GM18499 (cell line): ENCODE data around the gene TSPAN32.
"Not testable (repeated sequence)": the region's sequence is repeated elsewhere in the genome, so short reads cannot be mapped to it uniquely, and the experiment has no call there.

Source experiments
- ATAC-seq: cut with Tn5 transposase; IDR thresholded peaks from one replicate; pipeline ENCODE4 v1.9.1; 2021; ENCODE audit warnings: moderate number of reproducible peaks; ENCODE audit not compliant: insufficient read depth, unreplicated experiment

TSPAN32 gene

DNA sequence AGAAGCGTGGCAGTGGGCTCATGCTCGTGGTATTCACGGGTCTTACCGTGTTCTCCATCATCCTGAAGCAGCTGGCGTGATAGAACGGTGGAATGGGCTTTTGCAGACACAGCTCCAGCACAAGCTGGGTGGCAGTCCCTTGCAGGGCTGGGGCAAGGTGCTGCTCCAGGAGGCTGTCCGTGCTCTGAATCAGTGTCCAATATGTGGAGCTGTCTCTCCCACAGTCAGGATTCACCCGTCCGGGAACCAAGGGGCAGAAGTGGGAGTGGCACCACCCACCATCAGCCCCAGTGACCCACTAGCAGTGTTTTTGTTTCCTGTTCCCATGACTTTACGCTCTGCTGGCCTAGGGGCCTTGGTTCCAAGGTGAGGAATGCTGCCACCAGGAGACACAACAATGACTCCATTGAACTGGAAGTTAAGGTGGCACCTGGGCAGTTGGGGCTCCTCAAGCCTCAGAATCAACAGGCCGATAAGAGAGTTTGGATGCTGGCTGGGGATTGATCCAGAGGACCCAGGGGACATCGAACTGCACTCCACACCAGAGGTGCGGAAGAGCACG lies 58.3 kb downstream of the TSPAN32 start:
- no peak for ATAC-seq

DNA sequence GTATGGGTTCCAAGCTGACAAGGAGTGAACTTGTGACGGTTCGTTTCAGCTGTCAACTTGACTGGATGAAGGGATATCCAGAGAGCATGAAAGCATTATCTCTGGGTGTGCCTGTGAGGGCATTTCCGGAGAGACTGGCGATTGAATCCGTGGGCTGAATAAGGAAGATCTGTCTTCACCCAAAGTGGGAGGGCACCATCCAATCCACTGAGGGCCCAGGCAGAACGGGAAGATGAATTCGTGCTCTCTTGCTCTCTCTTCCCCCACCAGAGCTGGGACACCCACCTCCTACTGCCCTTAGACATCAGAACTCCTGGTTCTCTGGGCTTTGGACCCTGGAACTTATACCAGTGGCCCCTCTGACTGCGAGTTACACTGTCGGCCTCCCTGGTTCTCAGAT lies 59.8 kb downstream of the TSPAN32 start:
- no peak for ATAC-seq

DNA sequence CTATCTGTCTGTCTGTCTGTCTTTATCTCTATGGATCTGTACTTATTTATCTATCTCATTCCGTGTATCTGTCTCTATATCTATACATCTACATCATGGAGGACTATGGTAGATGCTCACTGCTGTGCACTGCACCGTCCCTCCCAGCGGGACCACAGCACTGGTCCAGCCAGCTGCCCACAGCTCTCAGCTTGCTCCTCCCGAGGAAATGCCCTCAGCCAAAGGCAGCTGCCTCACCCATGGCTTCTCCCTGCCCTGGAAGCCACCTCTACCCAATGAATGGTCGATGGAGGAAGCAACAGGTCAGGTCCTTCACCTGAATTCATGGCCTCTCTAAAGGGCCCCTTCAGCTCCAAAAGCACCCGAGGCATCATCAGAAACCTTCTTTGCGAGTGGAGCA lies 60.6 kb downstream of the TSPAN32 start:
- no peak for ATAC-seq

DNA sequence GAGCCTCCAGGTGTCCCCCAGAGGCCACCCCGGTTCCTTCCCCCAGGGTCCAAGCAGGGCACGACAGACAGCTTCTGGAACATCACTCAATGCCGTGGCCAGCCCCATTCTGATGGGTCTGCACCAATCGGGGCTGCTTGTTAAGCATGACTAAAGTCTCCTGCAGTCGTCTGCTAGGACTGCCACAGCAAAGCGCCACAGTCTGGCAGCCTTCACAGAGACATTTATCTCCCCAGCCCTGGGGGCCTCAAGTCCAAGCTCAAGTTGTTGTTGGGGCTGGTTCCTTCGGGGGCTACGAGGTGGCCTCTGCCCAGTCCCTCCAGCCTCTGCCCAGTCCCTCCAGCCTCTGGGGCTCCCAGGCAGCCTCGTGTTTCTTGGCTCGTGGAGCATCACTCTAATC lies 61.3 kb downstream of the TSPAN32 start:
- ATAC-seq: no peak

DNA sequence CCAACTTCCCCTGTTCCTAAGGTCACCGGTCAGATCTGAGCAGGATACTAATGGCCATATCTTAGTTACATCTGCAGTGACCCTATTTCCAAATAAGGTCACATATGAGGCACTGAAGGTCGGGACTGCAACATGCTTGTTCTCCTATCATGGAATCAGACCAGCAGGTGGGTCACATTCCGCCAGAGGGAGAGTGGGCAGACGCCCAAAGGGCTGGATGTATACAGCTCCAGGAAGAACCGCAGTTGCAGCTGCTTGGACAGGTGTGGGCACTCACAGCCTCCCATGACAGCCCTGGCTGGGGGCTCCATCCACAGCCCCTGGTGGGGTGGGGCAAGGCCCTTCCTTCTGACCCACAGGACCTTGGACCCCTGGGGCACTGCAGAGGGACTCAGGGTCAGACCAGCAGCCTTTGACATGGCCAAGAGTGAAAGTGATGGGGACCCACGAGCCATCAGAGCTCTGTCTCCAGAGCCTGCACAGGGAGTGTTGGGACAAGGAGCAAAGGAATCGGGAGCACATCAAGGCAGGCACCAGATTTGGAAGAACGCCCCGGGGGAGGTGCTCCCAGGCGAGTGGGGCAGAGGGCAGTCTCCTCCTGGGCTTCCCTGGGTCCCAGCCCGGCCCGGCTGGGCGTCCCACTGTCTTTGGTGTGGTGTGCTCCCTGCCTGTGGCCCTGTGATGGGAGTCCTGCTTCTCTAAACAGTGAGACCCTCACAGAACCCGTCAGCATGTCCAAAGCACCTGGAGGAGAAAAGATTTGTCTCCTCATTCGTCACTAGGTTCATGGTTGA lies 62.0 kb downstream of the TSPAN32 start:
- no peak for ATAC-seq

DNA sequence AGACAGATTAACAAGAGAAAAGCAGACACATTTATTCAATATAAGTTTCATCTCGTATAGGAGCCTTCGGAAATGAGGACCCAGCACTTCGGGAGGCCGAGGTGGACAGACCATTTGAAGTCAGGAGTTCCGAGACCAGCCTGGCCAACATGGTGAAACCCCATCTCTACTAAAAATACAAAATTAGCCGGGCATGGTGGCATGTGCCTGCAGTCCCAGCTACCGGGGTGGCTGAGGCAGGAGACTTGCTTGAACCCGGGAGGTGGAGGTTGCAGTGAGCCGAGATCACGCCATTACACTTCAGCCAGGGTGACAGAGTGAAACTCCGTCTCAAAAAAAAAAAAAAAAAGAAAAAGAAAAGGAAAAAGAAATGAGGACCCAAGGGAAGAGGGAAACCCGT lies 62.6 kb downstream of the TSPAN32 start:
- not testable (repeated sequence) for ATAC-seq

DNA sequence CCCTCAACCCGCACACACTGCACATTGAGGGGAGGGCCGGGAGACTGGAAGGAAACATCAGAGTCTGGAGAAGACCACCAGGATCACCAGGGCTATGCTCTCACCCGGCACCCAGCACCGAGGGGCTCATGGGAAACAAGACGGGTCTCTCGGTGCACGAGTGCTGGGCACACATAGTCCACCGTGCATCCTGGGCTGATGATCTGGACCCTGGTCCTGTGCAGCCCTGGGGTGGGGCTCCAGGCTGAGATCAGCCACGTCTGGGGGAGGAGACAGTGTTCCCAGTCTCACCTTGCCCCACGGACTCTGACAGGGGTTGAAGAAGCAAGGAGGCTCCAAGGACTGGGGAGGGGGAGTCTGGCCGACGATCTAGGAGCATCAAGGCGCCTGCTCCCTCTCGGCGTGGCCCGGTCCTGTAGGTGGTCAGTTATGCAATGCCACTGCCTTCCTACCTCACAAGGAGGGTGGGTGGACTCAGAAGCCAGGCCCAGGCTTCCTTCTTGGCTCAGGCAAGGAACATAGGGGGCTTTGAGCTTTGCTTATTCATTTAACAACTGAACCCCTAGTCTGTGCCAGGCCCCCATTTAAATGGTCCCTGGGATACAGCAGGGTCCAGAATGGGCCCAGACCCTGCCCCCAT lies 63.9 kb downstream of the TSPAN32 start:
- ATAC-seq: no peak

DNA sequence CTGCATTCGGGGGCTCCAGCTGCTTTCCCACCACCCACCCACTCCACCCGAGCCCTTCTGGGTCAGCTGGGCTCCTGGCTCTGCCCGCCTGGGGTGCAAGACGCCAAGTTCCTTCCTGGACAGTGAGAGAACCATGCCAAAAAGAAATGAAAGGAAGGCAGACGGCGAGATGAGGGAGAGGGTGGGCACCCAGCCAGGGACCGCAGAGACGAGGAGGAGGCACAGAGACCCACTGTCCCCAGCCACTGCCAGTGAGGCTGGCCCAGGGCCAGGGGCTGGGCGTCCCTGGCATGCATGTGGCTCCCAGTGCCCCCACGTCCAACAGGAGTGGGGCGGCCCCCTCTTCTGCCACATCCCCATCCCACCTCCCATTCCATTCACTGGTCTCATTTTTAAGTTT lies 64.5 kb downstream of the TSPAN32 start:
- no peak for ATAC-seq

DNA sequence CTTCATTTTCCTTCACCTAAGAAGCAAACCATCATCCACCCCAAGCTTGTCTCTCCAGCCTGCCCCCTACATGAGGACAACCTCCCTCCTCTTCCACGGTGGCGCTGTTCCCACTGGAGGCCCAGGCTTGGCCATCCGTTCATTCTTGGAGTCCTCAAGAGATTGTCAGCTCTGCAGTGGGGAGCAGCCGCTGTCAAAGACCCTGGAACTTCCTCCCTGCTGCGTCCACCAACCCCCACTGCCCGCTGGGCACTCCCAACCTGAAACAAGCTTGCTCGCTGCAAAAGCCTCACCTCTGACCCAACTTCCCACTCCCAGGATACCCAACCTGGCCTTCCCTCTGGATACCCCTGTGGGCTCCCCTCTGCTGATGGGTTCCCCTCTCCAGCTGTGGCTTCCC lies 64.9 kb downstream of the TSPAN32 start:
- ATAC-seq: no peak

DNA sequence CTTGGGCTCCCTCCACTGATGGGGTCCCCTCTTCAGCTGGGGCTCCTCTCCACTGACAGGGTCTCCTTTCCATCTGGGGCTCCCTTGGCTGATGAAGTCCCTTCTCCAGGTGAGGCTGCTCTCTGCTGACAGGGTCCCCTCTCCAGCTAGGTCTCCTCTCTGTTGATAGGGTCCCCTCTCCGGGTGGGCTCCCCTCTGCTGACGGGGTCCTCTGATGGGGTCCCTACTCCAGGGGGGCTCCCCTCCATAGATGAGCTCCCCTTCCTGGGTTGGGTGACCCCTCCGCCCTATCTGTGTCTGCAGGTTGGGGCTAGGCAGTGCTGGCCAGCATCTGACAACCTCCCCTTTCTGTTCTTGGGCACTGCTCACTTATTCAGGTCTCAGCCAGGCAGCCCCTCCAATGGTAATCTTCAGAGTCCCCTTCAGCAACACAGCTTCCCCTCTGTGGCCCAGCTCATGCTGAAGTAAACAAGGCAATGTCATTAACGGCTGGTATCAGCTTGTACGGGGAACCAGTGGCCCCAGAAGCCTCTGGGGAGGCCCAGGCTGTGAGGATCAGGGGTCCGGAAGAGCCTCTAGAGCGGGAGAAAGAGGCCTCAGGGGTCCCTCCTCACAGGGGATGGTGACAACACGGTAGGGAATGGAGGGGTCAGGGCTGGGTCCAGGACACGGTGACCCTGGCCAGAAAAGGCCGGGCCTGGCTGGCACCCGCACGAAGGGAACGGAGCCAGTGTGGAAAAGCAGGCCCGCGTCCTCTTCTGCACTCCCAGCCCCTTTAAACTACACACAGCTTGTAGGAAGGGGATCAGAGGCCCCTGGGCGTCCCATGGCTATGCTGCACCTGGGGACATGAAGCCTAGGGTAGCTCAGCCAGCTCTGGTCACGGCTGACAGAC lies 65.7 kb downstream of the TSPAN32 start:
- ATAC-seq: no peak
